Amygdala (tissue), 56 donors: Measurements from ENCODE around the gene OTOP1.
A peak's percentile ranks its signal among the peaks of the same experiment; 100 is the strongest.
"Not testable (repeated sequence)": the region's sequence is repeated elsewhere in the genome, so short reads cannot be mapped to it uniquely, and the experiment has no call there.

Experiments
- DNase-seq, 56 donors: peaks; one replicate each; lab custom pipeline; 2025; lab: John Stamatoyannopoulos, UW

Gene OTOP1

GRCh38 chr4:4226606-4227438 lies at the start of gene OTOP1:
TSS of gene OTOP1 (minus strand) at chr4:4226929. CDS start at chr4:4226864, 65 bp downstream.
- DNase-seq: no peak

- DNase-seq: no peak
These were observed 47.5 kb upstream of the OTOP1 start for GRCh38 chr4:4274226-4274625.

GRCh38 chr4:4271912-4272311 lies 45.2 kb upstream of the OTOP1 start:
- no peak for DNase-seq

GRCh38 chr4:4270529-4270928 lies 43.8 kb upstream of the OTOP1 start:
- DNase-seq: no peak

- no peak for DNase-seq
These were observed 43.1 kb upstream of the OTOP1 start for GRCh38 chr4:4269856-4270255.

GRCh38 chr4:4269331-4269731 lies 42.6 kb upstream of the OTOP1 start:
- DNase-seq: no peak

GRCh38 chr4:4268776-4269175 lies 42.0 kb upstream of the OTOP1 start:
- peak in 1 of 56 donors; percentile 33 for DNase-seq

GRCh38 chr4:4267981-4268380 lies 41.3 kb upstream of the OTOP1 start:
- DNase-seq: no peak

- DNase-seq: no peak
These were observed 33.5 kb upstream of the OTOP1 start for GRCh38 chr4:4260185-4260751.

GRCh38 chr4:4259484-4260100 lies 32.9 kb upstream of the OTOP1 start:
- DNase-seq: no peak

GRCh38 chr4:4257705-4258104 lies 31.0 kb upstream of the OTOP1 start:
- DNase-seq: not testable (repeated sequence)

GRCh38 chr4:4256799-4257198 lies 30.1 kb upstream of the OTOP1 start:
- no peak for DNase-seq

- peak in 52 of 56 donors; percentile 1 to 87 (median 56) for DNase-seq
These were observed 27.9 kb upstream of the OTOP1 start for GRCh38 chr4:4254666-4255065.

GRCh38 chr4:4254199-4254598 lies 27.5 kb upstream of the OTOP1 start:
- peak in 7 of 56 donors; percentile 4 to 43 (median 9) for DNase-seq

GRCh38 chr4:4249866-4250265 lies 23.1 kb upstream of the OTOP1 start:
- no peak for DNase-seq

- not testable (repeated sequence) for DNase-seq
These were observed 22.6 kb upstream of the OTOP1 start for GRCh38 chr4:4249342-4249741.

- DNase-seq: peak in 1 of 56 donors; percentile 54
These were observed 22.1 kb upstream of the OTOP1 start for GRCh38 chr4:4248885-4249203.

GRCh38 chr4:4248029-4248884 lies 21.5 kb upstream of the OTOP1 start, which contains the start of gene TMEM128:
TSS of gene TMEM128 (minus strand) at chr4:4248223. CDS start at chr4:4248202, 21 bp downstream.
- peak; percentile 74 to 97 (median 90) for DNase-seq

GRCh38 chr4:4247696-4248028 lies 20.9 kb upstream of the OTOP1 start:
- no peak for DNase-seq

- DNase-seq: no peak
These were observed 18.4 kb upstream of the OTOP1 start for GRCh38 chr4:4245172-4245571.

- not testable (repeated sequence) for DNase-seq
These were observed 12.8 kb upstream of the OTOP1 start for GRCh38 chr4:4239551-4239950.
